LNCAP (cell line): ENCODE results near the gene PTPRE.

Experiments used
- TF ChIP-seq, protein P1 (sequence below): fragments of 450-650 bp; IDR thresholded peaks from 2 replicates; pipeline ENCODE4 v1.5.1; 2017; ENCODE audit warnings: mild to moderate bottlenecking

Gene PTPRE

DNA sequence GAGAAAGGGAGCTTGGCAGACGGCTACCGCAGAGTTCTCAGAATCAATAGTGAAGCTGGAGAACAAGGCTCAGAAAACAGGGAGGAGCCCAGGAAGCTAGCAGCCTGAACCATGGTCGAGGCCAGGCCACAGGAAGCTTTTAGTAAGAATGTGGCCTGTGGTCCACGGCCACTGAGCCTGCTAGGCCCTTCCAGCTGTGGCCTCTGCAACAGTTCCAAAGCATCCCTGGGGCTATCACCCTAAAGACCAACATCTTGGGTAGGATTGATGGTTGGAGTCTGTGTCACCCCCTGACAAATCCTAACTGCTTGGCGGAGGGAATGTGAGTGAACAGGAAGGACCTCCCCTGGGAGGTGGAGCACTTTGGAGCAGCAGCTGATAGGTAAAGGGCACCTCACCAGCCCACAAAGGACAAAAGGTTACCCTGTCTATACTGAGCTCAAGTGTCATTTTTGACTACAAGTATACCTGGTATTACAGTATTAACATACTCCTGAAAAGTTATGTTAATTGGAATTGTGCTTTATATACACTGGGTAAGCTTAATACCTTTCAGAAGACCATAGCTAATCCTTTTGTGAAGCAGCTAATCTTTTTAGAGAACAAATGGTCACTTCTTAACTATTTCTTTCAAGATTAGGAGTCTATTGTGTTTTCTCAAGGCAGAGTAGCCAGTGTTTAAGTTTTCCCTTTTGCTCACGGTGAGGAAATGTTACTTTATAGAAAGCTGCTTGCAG, 18.7 kb downstream of the PTPRE start:
- TF ChIP-seq, protein P1, sequence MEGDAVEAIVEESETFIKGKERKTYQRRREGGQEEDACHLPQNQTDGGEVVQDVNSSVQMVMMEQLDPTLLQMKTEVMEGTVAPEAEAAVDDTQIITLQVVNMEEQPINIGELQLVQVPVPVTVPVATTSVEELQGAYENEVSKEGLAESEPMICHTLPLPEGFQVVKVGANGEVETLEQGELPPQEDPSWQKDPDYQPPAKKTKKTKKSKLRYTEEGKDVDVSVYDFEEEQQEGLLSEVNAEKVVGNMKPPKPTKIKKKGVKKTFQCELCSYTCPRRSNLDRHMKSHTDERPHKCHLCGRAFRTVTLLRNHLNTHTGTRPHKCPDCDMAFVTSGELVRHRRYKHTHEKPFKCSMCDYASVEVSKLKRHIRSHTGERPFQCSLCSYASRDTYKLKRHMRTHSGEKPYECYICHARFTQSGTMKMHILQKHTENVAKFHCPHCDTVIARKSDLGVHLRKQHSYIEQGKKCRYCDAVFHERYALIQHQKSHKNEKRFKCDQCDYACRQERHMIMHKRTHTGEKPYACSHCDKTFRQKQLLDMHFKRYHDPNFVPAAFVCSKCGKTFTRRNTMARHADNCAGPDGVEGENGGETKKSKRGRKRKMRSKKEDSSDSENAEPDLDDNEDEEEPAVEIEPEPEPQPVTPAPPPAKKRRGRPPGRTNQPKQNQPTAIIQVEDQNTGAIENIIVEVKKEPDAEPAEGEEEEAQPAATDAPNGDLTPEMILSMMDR, result no peak

DNA sequence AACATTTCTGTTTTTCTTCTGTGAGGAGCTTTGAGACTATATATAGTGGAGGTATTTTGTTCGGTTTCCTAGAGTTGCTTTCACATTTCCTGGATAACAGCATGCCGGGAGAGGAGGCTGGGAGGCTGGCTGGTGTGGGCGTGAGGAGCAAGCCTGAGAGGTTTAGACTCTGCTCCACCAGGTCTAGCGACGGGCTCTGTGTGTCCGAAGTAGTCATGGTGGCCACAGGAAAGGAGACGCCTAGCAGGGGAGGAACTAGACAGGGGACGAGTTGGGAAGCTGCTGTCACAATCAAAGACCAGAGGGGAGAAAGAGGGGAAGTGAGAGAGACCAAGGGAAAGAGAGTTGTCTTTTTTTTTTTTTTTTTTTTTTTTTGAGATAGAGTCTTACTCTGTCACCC, 19.6 kb downstream of the PTPRE start:
- TF ChIP-seq, protein P1, result no peak

DNA sequence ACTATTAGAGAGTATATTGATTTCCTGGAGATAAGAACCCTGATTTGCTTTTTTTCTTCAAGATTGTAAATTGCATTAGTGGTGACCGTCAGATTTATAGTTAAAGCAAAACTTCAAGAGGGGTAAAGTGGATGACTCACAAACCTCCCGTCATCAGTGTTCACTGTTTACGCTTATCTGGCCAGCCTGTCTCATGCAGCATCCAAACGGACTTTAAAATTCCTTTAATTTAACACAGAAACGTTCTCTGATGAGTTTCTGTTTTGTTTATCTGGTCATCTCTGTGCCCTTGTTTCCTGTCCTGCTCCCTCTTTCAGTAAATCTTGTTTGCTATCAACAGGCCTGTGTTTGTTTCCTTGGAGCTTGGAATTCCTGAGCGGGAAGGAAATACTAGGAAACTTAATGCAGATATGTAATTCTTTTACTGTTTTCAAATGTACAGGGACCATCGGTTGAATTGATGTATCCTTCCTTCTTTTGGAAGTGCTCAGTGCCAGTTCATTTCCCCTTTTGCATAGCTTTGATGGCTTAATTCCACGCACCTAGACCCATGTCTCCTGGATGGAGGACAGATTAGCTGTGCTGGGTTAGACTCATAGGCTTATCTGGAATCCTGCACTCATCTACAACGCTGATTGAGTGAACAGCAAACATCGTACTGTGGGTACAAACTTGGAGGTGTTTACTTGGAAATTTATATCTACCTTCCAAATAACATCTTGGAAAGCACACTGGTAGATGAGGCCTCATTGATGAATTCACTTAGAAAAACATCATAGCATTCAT, 21.3 kb downstream of the PTPRE start:
- TF ChIP-seq, protein P1, result no peak

DNA sequence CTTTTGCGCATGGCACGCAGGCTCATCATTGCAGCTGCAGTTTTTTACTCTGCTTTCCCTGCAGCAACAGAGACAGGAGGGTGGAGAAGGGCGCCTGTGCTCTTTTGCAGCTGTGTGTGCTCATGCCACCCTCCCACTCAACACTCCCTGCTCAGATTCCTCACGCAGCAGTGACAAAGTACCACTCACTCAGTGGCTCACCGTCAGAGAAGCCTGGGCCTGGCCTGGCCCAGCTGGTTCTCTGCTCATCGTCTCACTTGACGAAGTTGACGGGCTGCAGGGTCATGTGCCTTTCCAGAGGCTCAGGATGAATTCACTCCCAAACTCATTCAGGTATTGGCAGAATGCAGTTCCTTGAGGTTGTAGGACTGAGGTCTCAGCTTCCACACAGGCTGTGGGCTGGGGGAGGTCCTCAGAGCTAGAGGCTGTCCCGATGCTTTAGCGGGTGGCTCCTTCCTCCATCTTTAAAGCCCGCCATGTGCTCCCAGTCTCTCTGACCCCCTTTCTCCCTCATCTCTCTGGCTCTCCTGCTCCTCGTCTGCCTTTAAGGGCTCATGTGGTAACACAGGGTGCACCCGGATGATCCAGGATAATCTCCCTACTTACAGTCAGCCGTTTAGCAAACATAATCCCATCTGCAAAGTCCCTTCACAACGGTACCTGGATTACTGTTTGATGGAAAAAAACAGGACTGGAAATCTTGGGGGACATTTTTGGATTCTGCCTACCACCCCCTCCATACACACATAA, 25.8 kb downstream of the PTPRE start:
- TF ChIP-seq, protein P1, result no peak

DNA sequence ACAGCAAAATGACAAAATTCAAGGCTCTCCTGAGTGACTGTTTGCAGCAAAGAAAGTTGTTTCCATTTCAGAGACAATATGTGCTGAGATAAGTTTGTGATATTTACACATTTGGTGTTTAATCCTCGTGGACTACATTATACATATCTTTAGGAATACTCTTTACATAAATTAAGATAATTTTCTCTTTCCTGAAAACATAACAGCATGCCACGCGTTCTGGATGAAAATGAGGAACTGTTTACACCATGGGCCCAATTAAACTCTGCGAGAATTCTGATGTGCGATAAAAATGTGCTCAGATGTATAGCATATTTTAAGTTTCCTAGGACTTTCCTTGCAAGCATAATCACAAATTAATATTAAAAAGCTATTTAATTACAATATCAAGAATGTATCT, 26.4 kb downstream of the PTPRE start:
- TF ChIP-seq, protein P1, result no peak

DNA sequence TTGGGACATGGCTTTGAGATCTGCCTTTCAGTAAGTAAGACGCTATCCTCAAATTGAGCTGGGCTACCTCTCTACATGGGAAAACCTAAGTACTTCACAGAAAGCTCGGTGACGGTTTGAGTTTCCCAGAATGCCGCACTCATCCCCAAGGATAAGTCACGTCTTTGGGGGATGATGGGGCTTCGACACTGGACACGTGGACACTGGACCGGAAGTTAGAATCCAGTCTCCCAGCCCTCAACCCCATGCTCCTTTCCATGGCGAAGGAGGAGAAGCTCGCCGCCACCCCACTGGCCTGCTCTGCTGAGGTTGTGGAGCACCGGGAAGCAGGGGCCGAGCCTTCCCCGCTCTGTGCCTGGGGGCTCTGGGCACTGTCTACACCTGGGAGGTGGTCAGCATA, 27.5 kb downstream of the PTPRE start:
- TF ChIP-seq, protein P1, result no peak

DNA sequence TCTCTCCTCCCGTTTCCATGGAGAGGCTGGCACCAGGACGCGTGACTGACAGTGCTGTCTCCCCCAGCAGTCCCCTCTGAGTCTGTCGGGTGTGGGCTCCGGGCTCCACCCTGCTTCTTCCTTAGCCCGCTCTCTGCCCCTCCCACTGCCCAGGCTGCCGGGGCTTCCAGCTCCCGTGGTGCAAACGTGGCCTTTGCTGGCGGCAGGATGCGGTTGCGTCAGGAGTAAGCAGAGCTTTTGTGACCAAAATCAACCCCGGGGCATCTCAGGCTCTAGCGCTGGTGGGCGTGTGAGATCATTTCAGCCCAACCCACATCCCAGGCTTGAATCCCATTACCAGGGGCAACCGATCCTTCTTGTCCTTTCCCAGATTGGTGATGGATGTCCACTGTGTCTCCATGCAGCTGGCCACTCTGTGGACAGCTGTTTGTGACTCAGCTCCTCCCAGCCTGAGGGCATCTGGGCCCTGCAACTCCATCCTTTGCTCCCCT, 28.2 kb downstream of the PTPRE start:
- TF ChIP-seq, protein P1, result no peak
